ENCODE results near the gene CUX1.
A peak's percentile ranks its signal among the peaks of the same experiment; 100 is the strongest.

The CUX1 gene

DNA sequence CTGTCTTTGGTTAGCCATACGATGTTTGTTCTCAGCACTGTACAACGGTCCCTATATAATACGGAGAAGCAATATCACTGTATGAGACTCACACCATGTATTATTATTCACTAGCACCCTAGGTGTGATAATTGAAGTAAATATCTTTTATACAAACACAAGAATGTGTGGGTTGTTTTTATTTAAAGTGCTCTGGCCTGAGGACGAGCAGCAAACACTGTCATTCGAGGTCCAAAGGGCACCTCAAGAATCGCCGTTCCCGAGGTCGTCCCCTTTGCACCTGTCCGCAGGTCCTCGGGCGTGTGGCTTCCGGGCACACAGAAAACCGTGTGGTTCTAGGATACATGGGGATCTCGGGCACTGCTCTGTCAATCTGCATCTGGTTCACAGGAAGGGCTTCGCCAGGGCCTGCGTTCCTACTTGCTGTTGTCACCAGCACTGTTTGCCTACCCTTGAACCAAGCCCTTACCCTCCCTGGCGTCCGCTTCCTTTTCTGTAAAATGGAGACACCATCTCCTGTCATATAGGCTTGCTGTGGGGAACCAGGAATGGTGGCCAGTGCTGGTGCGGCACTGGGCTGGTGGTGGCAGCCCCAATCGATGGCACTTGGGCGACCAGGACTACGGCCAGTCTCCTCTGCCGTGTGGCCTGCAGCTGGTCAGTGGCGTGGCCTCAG lies 440.8 kb downstream of the CUX1 start:
- no peak for DNase-seq

GRCh38 chr7:102258749-102259107 lies 441.3 kb downstream of the CUX1 start:
- DNase-seq: no peak

- no peak for DNase-seq
Measured at GRCh38 chr7:102260856-102261255, 443.4 kb downstream of the CUX1 start.

DNA sequence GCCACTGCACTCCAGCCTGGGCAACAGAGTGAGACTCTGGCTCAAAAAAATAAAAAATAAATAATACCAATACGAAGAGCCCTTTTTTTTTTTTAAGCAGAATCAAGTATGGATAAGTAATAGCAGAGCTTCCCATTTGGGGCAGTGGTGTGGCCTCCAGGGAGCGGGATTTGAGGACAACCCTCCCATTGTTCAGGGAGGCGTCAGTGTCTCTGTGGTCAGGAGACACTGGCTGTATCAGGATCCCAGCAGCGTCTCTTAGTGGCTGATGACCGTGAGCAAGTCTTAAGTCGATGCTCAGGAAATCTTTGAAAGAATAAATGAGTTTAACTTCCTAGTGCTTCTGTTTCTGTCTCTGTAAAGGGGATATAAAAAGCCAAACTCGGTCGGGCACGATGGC lies 444.0 kb downstream of the CUX1 start:
- DNase-seq: no peak

- DNase-seq: no peak
Measured at GRCh38 chr7:102262546-102262945, 445.1 kb downstream of the CUX1 start.

DNA sequence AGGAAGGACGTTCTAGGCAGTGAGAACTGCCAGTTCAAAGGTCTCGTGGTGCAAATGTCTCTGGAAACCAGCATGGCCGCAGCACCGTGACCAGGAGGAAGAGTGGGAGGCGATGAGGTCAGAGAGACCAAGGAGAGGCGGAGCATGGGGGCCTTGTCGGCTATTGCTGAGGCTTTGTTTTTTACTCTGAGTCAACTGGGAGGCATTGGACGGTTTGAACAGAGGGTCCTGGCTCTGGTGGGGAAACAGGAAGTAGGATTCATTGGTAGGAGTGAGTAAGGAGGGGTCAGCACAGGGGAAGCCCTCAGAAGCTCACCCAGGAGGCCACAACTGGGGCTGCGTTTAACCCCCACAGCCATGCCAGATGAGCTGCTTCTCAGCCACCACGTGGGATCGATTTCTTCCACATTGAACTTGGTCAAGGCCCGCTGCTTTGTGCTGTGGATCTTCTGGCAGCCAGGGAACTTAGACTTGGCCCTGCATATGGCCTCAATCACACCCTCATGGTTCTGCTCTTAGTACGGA lies 447.0 kb downstream of the CUX1 start:
- DNase-seq: no peak

DNA sequence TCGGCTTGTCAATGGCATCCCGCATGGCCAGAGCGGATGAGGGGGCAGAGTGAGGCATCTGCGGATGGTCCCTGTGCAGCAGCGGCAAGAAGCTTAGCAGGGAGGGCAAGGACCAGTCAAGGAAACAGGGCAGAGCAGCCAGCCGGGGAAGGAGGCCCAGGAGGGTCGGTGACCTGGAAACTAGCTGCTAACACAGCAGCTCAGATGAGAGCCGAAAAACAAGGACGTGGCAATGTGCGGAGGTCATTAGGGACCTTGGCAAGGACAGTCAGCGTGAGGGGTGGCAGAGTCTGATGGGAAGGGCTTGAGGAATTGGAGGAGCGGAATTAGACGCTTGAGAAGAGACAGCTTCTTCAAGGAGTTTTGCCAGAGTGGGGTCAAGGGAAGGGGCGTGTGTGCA lies 449.1 kb downstream of the CUX1 start:
- DNase-seq: no peak

GRCh38 chr7:102268635-102269034 lies 451.2 kb downstream of the CUX1 start:
- no peak for DNase-seq

GRCh38 chr7:102270178-102270887 lies 452.9 kb downstream of the CUX1 start:
- no peak for DNase-seq

DNA sequence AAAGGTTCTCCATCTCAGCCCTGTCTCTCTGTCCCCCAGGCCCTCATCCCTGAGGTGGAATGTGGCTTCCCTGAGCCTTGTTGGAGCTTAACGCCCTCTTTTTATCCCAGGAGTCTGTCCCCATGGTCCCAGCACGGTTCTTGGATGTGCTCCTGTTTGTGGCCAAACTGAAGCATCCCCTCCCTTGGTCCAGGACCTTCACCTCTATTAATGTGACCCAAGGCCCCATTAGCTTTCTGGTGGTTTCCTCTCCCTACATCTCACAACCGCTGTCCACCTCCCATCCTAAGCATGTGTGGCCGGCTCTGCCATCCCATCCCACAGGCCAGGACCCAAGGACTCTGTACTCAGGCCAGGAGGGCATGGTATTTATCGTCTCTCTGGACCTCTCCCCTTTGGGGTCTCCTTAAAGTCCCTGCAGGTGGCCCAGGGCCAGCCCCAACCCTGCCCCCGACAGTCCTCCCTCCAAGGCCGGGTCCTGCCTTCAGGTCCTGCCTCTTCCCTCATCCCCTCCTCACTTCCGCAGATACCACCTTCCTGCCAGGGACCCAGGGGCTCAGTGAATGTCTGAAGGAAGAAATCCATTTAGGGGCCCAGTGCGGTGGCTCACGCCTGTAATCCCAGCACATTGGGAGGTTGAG lies 453.9 kb downstream of the CUX1 start:
- no peak for DNase-seq

DNA sequence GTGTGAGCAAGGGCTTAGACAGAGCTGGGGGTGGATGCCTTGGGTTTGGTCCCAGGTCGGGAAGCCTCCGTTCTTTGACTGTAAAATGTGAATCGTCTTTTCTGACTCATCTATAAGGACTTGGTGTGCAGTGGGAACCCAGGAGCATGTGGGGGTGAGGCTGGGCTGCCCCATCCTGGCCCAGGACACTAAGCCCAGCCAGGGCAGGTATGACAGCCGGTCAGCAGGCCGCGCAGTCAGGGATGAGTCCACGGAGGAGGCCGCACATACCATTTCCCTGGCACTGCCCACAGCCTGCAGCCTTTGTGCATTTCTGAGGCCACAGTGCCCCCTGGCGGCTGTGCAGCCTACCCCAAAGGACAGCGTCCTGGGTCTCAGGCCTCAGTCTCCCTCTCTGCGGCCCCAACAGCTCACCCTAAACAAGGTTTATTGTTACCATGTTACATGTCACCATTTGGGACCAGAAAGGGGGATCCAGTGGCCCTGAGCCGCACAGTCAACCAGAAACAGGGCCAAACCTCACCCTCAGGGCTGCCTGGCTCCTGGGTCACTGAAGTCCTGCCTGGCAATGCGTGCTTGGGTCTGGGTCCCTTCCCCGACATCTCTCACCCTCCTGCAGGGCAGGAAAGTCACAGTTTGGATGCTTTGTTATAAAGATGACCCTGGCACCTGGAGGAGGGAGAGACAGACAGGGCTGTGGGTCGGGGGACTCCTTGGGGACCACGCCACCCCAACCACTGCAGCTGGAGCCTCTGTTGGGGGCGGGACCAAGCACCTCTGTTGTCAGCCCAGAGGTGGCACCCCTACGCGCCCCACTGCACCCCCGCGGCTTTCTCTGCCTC lies 454.9 kb downstream of the CUX1 start:
- peak; percentile 87 for DNase-seq

DNA sequence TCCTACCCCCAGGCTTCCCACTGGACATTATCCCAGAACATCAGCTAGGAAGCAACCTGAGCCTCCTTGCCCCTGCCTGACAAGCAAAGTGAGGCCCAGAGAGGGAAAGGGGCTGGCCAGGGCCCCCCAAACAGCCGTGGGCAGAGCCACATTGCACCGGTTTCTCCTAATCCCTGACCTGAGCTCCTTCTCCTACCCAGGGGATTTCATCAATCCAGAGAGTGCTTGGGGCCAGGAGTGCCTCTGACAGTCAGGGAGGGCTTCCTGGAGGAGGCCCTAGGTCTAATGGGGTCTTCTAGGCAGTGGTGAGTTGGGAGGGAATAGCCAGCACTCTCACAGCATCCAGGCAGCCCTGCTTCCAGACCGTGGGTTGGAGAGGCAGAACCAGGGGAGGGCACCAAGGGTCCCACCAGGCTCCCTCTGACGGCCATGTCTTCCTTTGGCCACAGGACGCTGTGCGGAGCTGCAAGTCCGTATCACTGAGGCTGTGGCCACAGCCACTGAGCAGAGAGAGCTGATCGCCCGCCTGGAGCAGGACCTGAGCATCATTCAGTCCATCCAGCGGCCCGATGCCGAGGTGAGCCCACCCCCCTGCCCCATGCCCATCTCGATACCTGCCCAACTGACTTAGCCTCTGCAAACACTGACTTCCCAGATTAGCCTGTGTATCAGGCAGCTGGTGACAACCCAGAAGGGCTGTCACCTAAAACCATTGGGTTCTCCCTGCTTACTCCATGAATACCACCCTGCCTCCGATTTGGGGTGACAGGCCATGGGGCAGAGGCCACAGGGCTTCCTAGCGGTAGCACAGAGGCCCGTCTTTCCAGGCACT lies 455.7 kb downstream of the CUX1 start:
- no peak for DNase-seq

GRCh38 chr7:102273749-102274712 lies 456.6 kb downstream of the CUX1 start:
- no peak for DNase-seq

DNA sequence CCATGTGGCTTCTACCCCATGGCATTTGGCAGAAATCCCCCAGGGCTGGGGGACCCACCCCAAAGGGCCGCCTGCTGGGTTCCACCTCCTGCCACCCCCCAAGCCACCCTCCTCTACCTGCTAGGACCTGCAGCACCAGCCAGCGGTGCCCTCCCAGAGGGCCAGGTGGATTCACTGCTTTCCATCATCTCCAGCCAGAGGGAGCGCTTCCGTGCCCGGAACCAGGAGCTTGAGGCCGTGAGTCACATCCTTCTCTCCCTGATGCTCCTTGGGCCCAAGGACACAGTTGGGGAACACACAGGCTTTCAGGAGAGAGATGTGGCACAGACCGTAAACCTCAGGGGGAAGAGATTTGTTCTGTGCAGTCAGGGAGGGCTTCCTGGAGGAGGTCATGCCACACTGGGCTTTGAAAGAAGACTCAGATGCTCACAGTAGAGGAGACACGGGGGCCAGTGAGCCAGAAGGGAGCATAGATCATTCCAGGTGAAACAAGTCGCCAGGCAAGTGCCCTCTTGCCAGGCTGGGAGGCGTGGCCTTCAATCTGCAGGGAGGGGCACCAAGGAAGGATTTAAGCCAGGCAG lies 457.8 kb downstream of the CUX1 start:
- DNase-seq: no peak

DNA sequence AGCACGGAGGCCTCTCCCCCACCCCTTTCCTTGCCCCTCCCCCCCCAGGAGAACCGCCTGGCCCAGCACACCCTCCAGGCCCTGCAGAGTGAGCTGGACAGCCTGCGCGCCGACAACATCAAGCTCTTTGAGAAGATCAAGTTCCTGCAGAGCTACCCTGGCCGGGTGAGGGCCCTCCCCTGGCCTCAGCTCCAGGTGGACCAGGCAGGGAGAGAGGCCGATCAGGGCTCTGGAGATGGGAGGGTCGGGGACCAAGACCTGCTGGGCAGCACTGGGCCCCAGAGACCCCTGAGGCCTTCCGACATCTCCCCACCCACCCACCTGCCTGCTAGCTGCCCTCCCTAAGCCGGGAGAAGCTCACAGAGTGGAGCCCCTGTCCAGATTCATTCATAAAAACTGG lies 460.5 kb downstream of the CUX1 start:
- no peak for DNase-seq

DNA sequence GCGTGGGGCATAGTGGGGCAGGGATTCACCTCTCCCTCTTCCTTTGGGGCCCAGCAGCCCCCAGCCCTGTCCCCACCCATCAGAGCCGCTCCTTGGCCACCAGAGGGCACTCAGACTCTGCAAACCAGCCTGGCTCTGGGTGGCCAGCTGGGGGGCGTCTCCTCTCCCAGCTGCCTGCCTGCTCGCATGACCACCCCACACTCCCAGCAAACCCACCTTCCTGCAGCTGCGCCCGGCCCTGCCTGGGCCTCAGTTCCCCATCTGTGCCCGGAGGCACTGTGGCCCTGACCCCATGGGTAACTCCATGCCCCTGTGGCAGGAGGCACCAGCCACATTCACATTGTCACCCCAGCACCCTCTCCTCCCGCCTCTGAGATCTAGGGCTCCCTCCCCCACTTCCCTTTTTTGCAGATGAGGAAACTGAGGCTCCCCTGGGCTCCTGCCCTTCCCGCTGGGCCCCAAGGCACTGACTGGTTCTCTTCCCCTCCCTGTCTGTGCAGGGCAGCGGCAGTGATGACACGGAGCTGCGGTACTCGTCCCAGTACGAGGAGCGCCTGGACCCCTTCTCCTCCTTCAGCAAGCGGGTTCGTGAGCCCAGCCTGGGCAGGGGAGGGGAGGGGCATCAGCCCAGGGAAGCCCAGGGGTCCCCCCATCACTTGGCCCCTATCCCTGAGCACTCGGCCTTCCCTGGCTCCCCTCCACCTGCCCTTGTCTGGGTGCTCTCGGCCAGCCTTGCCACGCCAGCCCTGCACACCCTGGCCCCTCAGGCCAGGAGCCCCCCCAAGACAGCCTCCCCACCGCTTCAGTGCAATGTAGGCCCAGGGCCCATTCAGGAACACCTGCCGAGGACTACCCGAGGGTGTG lies 462.3 kb downstream of the CUX1 start:
- DNase-seq: peak; percentile 73

- DNase-seq: no peak
Measured at GRCh38 chr7:102280521-102280920, 463.1 kb downstream of the CUX1 start.

- no peak for DNase-seq
Measured at GRCh38 chr7:102281785-102282184, 464.4 kb downstream of the CUX1 start.
